ENCODE measurements around the gene NCBP2L. TPM values are rescaled to one million over a fixed set of nuclear protein-coding genes. Genes with fewer than 3 reads are reported as not detected.

NCBP2L gene
- total and polyA plus RNA-seq, 2 of the 8 experiments (the other 6 are each of a cell fraction or from before 2014, with no cell fraction given): not detected

DNA sequence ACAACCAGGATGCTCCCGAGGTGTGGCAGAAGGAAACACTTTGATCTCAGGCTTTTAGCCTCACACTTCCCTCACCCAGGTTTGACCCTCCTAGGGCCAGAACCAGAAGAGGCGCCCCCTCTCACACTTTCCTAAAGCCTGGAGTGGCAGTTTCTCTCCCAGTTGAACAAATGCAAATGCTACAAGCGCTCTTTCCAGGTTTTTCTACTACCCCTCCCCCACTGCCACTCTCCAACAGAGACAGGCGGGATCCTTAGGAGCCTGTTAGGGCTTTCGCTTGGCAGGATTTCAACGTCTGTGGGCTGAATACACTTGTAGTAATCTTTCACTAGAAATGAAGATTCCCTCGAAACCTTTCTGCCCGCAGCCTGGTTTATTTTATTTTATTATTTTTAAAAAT is 4.3 kb upstream of the NCBP2L start:
- Histone ChIP-seq H3K36me3 (ENCODE audit: control insufficient read depth in 2 of 4, insufficient read depth in 4 of 4, low read length in 3 of 4) (no peaks in the 10 kb centered on the region), H2BK5ac (ENCODE audit: low read depth, low read length) (no peak overlapping the region), H3K9me3 (ENCODE audit: insufficient read depth in 2 of 2, low read depth in 1 of 2, low read length in 1 of 2) (no peaks in the 10 kb centered on the region), H3K23me2 (ENCODE audit: low read depth, low read length) (peaks cover 4% of the 10 kb centered on the region; the same call in 1 of the 2 replicates), H3K27ac (ENCODE audit: low read depth, low read length) (no peak overlapping the region), H4K91ac (replicated peaks; ENCODE audit: insufficient read length, low read length) (no peak overlapping the region), H2AFZ (ENCODE audit: low read length) (no peak overlapping the region), H3K56ac (replicated peaks; ENCODE audit: insufficient read length, low read depth, low read length) (no peak overlapping the region), H3K4me1 (replicated peaks in 1 of 4; ENCODE audit: control insufficient read depth in 3 of 4, insufficient read depth in 4 of 4, low read length in 3 of 4) (peaks cover 0 to 10% (median 8%) of the 10 kb centered on the region in 4 experiments), H3K4me3 (ENCODE audit: extremely low read depth in 1 of 4, insufficient read depth in 2 of 4, low read depth in 3 of 4, low read length in 4 of 4) (peak overlapping the region in 1 of 4 experiments; percentile 35; a peak in 1 of 8 replicates), H3K23ac (ENCODE audit: insufficient read length) (no peak overlapping the region), H2BK20ac (ENCODE audit: low read length) (no peak overlapping the region), H4K5ac (ENCODE audit: insufficient read length, low read depth, low read length) (no peak overlapping the region), H3K9ac (replicated peaks in 1 of 4; ENCODE audit: extremely low read depth in 1 of 4, low read depth in 3 of 4, low read length in 3 of 4) (no peak overlapping the region), H3K18ac (ENCODE audit: extremely low read depth, low read length) (no peak overlapping the region), H2BK120ac (replicated peaks; ENCODE audit: low read depth, low read length) (no peak overlapping the region), H4K20me1 (replicated peaks in 1 of 2; ENCODE audit: control insufficient read depth in 1 of 2, insufficient read depth in 2 of 2, low read length in 2 of 2) (no peaks in the 10 kb centered on the region), H2BK15ac (ENCODE audit: low read length) (no peak overlapping the region), H3K27me3 (replicated peaks in 1 of 4; ENCODE audit: control insufficient read depth in 3 of 4, extremely low read depth in 1 of 4, insufficient read depth in 3 of 4, low read length in 3 of 4) (peaks cover 20 to 39% (median 32%) of the 10 kb centered on the region in 4 experiments), H2BK12ac (ENCODE audit: low read depth, low read length) (no peak overlapping the region), H3K4ac (replicated peaks; ENCODE audit: insufficient read length, low read depth, low read length) (no peak overlapping the region), H3K79me2 (ENCODE audit: control insufficient read depth in 1 of 2, insufficient read depth in 2 of 2, low read length in 2 of 2) (no peaks in the 10 kb centered on the region), H3K4me2 (ENCODE audit: insufficient read depth in 1 of 2, low read depth in 2 of 2, low read length in 2 of 2) (peak overlapping the region in 1 of 2 experiments; percentile 44; a peak in 2 of 4 replicates), H2AK5ac (ENCODE audit: low read depth, low read length) (no peak overlapping the region), H3K14ac (ENCODE audit: insufficient read length) (no peak overlapping the region), H3K79me1 (ENCODE audit: low read depth, low read length) (no peaks in the 10 kb centered on the region), H4K8ac (ENCODE audit: extremely low read depth, insufficient read depth, low read length) (no peak overlapping the region)
- TF ChIP-seq RBBP5 (IDR thresholded peaks at IDR 0.05; ENCODE audit: borderline replicate concordance, low read depth, low read length): no peak
- peak in 1 of 2 experiments; percentile 4; a peak in 1 of 4 replicates for TF ChIP-seq RAD21 (IDR thresholded peaks at IDR 0.05 in 1 of 2, conservative IDR thresholded peaks at IDR 0.05 in 1 of 2; ENCODE audit: low read depth in 2 of 2, low read length in 2 of 2)
- TF ChIP-seq BRCA1 (IDR thresholded peaks at IDR 0.05; ENCODE audit: low read depth, low read length): no peak
- WGBS, 2 experiments (ENCODE audit: extremely low coverage in 1 of 2, insufficient coverage in 1 of 2, insufficient read length in 1 of 2, insufficient replicate concordance in 2 of 2, low coverage in 1 of 2, low lambda C conversion rate in 2 of 2, missing lambda C conversion rate in 1 of 2): 9% methylated on average over 7 of the region's 8 CpGs; no CpG with 5 or more reads in 1 of the 2 experiments
- ChIA-PET CTCF (ENCODE audit: partially characterized antibody) (interaction anchor here (0.9 to 10.8 kb wide), 6 partner anchors 15 to 116 kb away, joined by 3 to 209 read pairs (median 10); no protein-coding TSS in a partner anchor), POLR2A (ENCODE audit: partially characterized antibody) (interaction anchor here (1.1 to 3.1 kb wide), 2 partner anchors 56 to 120 kb away, joined by 3 to 21 read pairs; no protein-coding TSS in a partner anchor)
- peak; percentile 87 for FAIRE-seq
- no peak for DNase-seq (ENCODE audit: low read depth in 1 of 2, low spot score in 2 of 2)
